Activated CD4-positive, CD25-positive, alpha-beta regulatory T cell (primary cell): ENCODE data around the gene NSL1.

Experiments
- DNase-seq, 4 experiments: peaks; one replicate each; lab custom pipeline; 2025; lab: John Stamatoyannopoulos, UW

NSL1 gene

GRCh38 chr1:212703991-212704564 lies 87.5 kb downstream of the NSL1 start:
- no peak for DNase-seq

GRCh38 chr1:212702672-212703071 lies 88.9 kb downstream of the NSL1 start:
- no peak for DNase-seq

- DNase-seq: no peak
Observed at GRCh38 chr1:212701910-212702309, 89.7 kb downstream of the NSL1 start.

- no peak for DNase-seq
Observed at GRCh38 chr1:212700892-212701819, 90.4 kb downstream of the NSL1 start.

- peak in 1 of 4 experiments; percentile 35 for DNase-seq
Observed at GRCh38 chr1:212700223-212700891, 91.2 kb downstream of the NSL1 start.

GRCh38 chr1:212699625-212700222 lies 91.9 kb downstream of the NSL1 start, which contains the start of gene BATF3:
BATF3 (minus strand) TSS chr1:212699840; CDS start chr1:212699762, 78 bp downstream.
- peak in 1 of 4 experiments; percentile 31 for DNase-seq

GRCh38 chr1:212699104-212699624 lies 92.4 kb downstream of the NSL1 start:
- DNase-seq: peak in 2 of 4 experiments; percentile 22 to 41

- no peak for DNase-seq
Observed at GRCh38 chr1:212698467-212699103, 93.0 kb downstream of the NSL1 start.

GRCh38 chr1:212696721-212697331 lies 94.8 kb downstream of the NSL1 start:
- no peak for DNase-seq

GRCh38 chr1:212692774-212693644 lies 98.6 kb downstream of the NSL1 start:
- DNase-seq: no peak

GRCh38 chr1:212691561-212692071 lies 100.0 kb downstream of the NSL1 start:
- no peak for DNase-seq

GRCh38 chr1:212690816-212691403 lies 100.7 kb downstream of the NSL1 start:
- no peak for DNase-seq

- DNase-seq: no peak
Observed at GRCh38 chr1:212689758-212690529, 101.6 kb downstream of the NSL1 start.

GRCh38 chr1:212689196-212689725 lies 102.3 kb downstream of the NSL1 start:
- DNase-seq: no peak

- no peak for DNase-seq
Observed at GRCh38 chr1:212688341-212689047, 103.1 kb downstream of the NSL1 start.

- no peak for DNase-seq
Observed at GRCh38 chr1:212687811-212688210, 103.8 kb downstream of the NSL1 start.

- no peak for DNase-seq
Observed at GRCh38 chr1:212686591-212686990, 105.0 kb downstream of the NSL1 start.

- no peak for DNase-seq
Observed at GRCh38 chr1:212686069-212686468, 105.5 kb downstream of the NSL1 start.
